ENCODE results near the gene ZNF341.

Gene ZNF341

DNA sequence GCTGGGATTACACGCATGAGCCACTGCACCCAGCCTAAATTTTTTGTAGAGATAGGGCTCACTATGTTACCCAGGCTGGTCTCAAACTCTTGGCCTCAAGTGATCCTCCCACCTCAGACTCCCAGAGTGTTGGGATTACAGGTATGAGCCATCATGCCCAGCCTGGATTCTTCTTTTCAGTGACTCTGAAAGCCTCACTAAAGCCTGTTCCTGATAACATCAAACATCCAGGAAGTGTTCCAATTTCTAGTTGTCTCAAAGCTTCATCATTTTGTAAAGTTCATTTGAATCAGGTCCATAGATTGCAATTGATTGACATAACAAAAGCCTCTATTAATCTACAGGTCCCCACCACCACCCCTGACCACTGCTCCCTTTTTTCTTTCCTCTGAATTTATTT is 50.1 kb downstream of the ZNF341 start:
- Histone ChIP-seq H3K4me1 (ENCODE audit: low read length) (peaks cover 43% of the 10 kb centered on the region), H3K4me3 (ENCODE audit: low read length) (no peak overlapping the region), H2AFZ (ENCODE audit: low read length) (no peak overlapping the region), H4K20me1 (ENCODE audit: insufficient read depth, low read length) (no peaks in the 10 kb centered on the region), H3K9me3 (replicated peaks; ENCODE audit: insufficient read depth, low read length) (no peaks in the 10 kb centered on the region), H3F3A (ENCODE audit: insufficient read depth, low read length) (peaks cover 29% of the 10 kb centered on the region), H3K27me3 (replicated peaks; ENCODE audit: insufficient read depth, low read length) (no peaks in the 10 kb centered on the region), H3K79me2 (ENCODE audit: low read length) (peaks cover 10% of the 10 kb centered on the region; the same call in 1 of the 2 replicates), H3K36me3 (replicated peaks; ENCODE audit: insufficient read depth, low read length) (no peaks in the 10 kb centered on the region), H3K27ac (ENCODE audit: low read length) (no peak overlapping the region), H3K9ac (ENCODE audit: low read length) (no peak overlapping the region), H3K4me2 (ENCODE audit: low read depth, low read length) (no peak overlapping the region), H3K9me2 (replicated peaks; ENCODE audit: insufficient read depth, low read length) (no peaks in the 10 kb centered on the region)
- DNase-seq, result no peak
- no peak for TF ChIP-seq EZH2phosphoT487 (IDR thresholded peaks at IDR 0.05; ENCODE audit: low read length)
- TF ChIP-seq EZH2 (optimal IDR thresholded peaks at IDR 0.05; ENCODE audit: low read depth, low read length), result no peak
- TF ChIP-seq, protein P1, sequence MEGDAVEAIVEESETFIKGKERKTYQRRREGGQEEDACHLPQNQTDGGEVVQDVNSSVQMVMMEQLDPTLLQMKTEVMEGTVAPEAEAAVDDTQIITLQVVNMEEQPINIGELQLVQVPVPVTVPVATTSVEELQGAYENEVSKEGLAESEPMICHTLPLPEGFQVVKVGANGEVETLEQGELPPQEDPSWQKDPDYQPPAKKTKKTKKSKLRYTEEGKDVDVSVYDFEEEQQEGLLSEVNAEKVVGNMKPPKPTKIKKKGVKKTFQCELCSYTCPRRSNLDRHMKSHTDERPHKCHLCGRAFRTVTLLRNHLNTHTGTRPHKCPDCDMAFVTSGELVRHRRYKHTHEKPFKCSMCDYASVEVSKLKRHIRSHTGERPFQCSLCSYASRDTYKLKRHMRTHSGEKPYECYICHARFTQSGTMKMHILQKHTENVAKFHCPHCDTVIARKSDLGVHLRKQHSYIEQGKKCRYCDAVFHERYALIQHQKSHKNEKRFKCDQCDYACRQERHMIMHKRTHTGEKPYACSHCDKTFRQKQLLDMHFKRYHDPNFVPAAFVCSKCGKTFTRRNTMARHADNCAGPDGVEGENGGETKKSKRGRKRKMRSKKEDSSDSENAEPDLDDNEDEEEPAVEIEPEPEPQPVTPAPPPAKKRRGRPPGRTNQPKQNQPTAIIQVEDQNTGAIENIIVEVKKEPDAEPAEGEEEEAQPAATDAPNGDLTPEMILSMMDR (IDR thresholded peaks at IDR 0.05; ENCODE audit: low read length), result no peak

DNA sequence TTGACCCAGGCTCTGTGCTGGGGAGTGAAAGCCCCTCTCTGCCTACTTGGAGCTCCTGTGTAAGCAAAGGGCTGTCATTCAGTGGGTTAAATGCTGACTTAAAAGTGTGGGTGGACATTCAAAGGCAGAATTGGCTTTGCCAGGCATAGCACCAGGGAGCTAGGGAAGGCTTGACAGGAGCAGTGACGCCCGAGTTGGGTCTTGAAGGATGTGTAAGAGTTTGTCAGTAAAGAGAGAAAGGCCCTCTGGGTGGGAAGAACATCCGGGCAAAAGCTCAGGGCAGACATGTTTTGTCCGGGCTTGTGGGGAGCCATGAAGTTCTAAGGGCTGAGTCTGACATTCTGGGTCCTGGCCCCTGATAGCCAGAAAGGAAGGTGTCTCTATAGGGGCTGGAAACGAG is 51.5 kb downstream of the ZNF341 start:
- TF ChIP-seq EZH2 (optimal IDR thresholded peaks at IDR 0.05; ENCODE audit: low read depth, low read length), result no peak
- TF ChIP-seq, protein P1 (IDR thresholded peaks at IDR 0.05; ENCODE audit: low read length), result no peak
- TF ChIP-seq EZH2phosphoT487 (IDR thresholded peaks at IDR 0.05; ENCODE audit: low read length), result no peak
- Histone ChIP-seq H3K4me1 (ENCODE audit: low read length) (peaks cover 42% of the 10 kb centered on the region), H3K9ac (ENCODE audit: low read length) (no peak overlapping the region), H3K9me3 (replicated peaks; ENCODE audit: insufficient read depth, low read length) (no peaks in the 10 kb centered on the region), H3K27ac (ENCODE audit: low read length) (no peak overlapping the region), H3K36me3 (replicated peaks; ENCODE audit: insufficient read depth, low read length) (no peaks in the 10 kb centered on the region), H3K79me2 (ENCODE audit: low read length) (peaks cover 10% of the 10 kb centered on the region; the same call in 1 of the 2 replicates), H2AFZ (ENCODE audit: low read length) (no peak overlapping the region), H3K9me2 (replicated peaks; ENCODE audit: insufficient read depth, low read length) (no peaks in the 10 kb centered on the region), H3K4me3 (ENCODE audit: low read length) (no peak overlapping the region), H3F3A (ENCODE audit: insufficient read depth, low read length) (peaks cover 22% of the 10 kb centered on the region), H3K27me3 (replicated peaks; ENCODE audit: insufficient read depth, low read length) (no peaks in the 10 kb centered on the region), H4K20me1 (ENCODE audit: insufficient read depth, low read length) (no peaks in the 10 kb centered on the region), H3K4me2 (ENCODE audit: low read depth, low read length) (no peak overlapping the region)
- DNase-seq, result no peak

DNA sequence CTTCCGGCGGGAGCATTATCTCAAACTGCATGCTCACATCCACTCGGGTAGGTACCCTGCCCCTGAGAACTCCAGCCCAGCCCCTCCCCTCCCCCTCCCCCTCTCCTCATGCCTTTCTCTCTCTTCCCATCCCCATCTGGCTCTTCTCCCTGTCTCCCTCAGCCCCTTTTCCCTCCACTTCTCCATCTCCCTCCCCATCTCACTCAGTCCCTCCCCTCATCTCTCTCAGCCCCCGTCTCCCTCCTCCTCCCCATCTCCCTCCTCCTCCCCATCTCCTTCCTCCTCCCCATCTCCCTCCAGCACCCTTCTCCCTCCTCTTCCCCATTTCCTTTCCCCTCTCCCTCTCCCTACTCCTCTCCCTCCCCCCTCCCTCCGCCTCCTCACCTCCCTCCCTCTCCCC is 52.0 kb downstream of the ZNF341 start:
- H3K27ac ChIP-seq (ENCODE audit: low read length), result no peak overlapping the region
- peaks cover 19% of the 10 kb centered on the region for H3F3A ChIP-seq (ENCODE audit: insufficient read depth, low read length)
- peaks cover 10% of the 10 kb centered on the region; the same call in 1 of the 2 replicates for H3K79me2 ChIP-seq (ENCODE audit: low read length)
- peaks cover 39% of the 10 kb centered on the region for H3K4me1 ChIP-seq (ENCODE audit: low read length)
- H3K9me2 ChIP-seq (replicated peaks; ENCODE audit: insufficient read depth, low read length), result no peaks in the 10 kb centered on the region
- H4K20me1 ChIP-seq (ENCODE audit: insufficient read depth, low read length), result no peaks in the 10 kb centered on the region
- no peaks in the 10 kb centered on the region for H3K27me3 ChIP-seq (replicated peaks; ENCODE audit: insufficient read depth, low read length)
- H3K36me3 ChIP-seq (replicated peaks; ENCODE audit: insufficient read depth, low read length), result no peaks in the 10 kb centered on the region
- no peak overlapping the region for H3K4me2 ChIP-seq (ENCODE audit: low read depth, low read length)
- H3K9ac ChIP-seq (ENCODE audit: low read length), result no peak overlapping the region
- DNase-seq, result no peak
- no peak overlapping the region for H2AFZ ChIP-seq (ENCODE audit: low read length)
- TF ChIP-seq, protein P1 (IDR thresholded peaks at IDR 0.05; ENCODE audit: low read length), result no peak
- TF ChIP-seq EZH2phosphoT487 (IDR thresholded peaks at IDR 0.05; ENCODE audit: low read length) (no peak), EZH2 (optimal IDR thresholded peaks at IDR 0.05; ENCODE audit: low read depth, low read length) (no peak)
- H3K4me3 ChIP-seq (ENCODE audit: low read length), result no peak overlapping the region
- H3K9me3 ChIP-seq (replicated peaks; ENCODE audit: insufficient read depth, low read length), result no peaks in the 10 kb centered on the region

Data from MM.1S (cell line).